Mucosa of descending colon (tissue), 3 donors: Measurements from ENCODE around the gene SCN2A. TPM values are rescaled to one million over a fixed set of nuclear protein-coding genes. Genes with fewer than 3 reads are reported as not detected.

ENCODE experiments used
- ATAC-seq: fragments of 200-7000 bp; cut with Tn5 transposase; one replicate; pipeline ENCODE4 v1.9.1; 2020; ENCODE audit warnings: mild to moderate bottlenecking, moderate library complexity
- DNase-seq, 3 donors: peaks; one replicate each; pipeline ENCODE4 v3.0.0-alpha.2; 2020
- H3K36me3 ChIP-seq: fragments of 200-600 bp; one replicate; pipeline ENCODE4 v1.8.0; 2021; ENCODE audit warnings: low read depth, mild to moderate bottlenecking
- H3K4me1 ChIP-seq: fragments of 200-600 bp; one replicate; pipeline ENCODE4 v1.8.0; 2021; ENCODE audit warnings: low read depth, mild to moderate bottlenecking
- H3K4me3 ChIP-seq: fragments of 200-600 bp; one replicate; pipeline ENCODE4 v1.8.0; 2021; ENCODE audit warnings: mild to moderate bottlenecking
- H3K9me3 ChIP-seq: fragments of 200-600 bp; one replicate; pipeline ENCODE4 v1.8.0; 2021; ENCODE audit warnings: mild to moderate bottlenecking
- CTCF ChIP-seq: fragments of 200-600 bp; IDR thresholded peaks from one replicate; pipeline ENCODE4 v1.8.0; 2022; ENCODE audit warnings: antibody characterized with exemption, mild to moderate bottlenecking
- intact Hi-C, 2 donors: fragments of 100-400 bp; cut with DNase I in 1 of 2; cut with micrococcal nuclease in 1 of 2; formaldehyde crosslinking; loops; one replicate each; pipeline versions ENCODE4 v1.11.0 to v1.11.1; 2022; cut with DNase I, micrococcal nuclease
- total RNA-seq, 3 donors: library from RNA; stranded (reverse); fragmentation: NEBNext Ultra II Directional in 2 of 3; extraction: Animal tissue kit (Norgen Biotek cat#: 25700) in 2 of 3; gene quantifications; one replicate each; pipeline versions ENCODE4 v1.2.1 to v1.2.4, GENCODE V29; 2021 to 2023
- donor health status: DM: no; HTN: no; CAD: no; lungs with moderate emphysema.
- donor health status: DM: no; HTN: no; CAD: no.
- donor health status: DM: no; HTN: yes; CAD: no.

The SCN2A gene
- total RNA-seq, 3 donors from 2014 or later, result 0.23 to 1.3 TPM; not detected in 1

DNA sequence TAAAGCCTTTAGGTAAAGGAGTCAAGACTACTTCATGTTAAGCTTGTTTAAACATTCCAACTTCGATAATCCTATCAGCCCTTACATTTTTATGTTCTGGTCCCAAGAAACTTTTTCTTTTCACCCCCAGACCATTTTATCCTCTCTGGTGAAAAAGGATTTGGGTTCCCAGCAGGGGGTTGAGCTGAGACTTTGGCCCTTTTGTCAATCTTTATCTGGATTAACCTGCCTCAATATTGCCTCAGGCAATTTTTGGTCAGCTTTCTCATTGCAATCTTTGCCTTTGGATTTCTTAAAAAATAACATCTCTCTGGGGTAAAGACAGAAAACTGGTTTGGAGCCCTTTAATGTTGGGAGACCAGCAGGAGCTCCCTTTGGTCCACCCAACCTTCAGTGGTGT, 196.4 kb downstream of the SCN2A start:
- Histone ChIP-seq H3K4me3 (no peak overlapping the region), H3K4me1 (no peaks in the 10 kb centered on the region), H3K9me3 (no peaks in the 10 kb centered on the region), H3K36me3 (no peaks in the 10 kb centered on the region)
- intact Hi-C loops, result no loop called here
- ATAC-seq (no peak), DNase-seq (no peak)
- no peak for TF ChIP-seq CTCF

DNA sequence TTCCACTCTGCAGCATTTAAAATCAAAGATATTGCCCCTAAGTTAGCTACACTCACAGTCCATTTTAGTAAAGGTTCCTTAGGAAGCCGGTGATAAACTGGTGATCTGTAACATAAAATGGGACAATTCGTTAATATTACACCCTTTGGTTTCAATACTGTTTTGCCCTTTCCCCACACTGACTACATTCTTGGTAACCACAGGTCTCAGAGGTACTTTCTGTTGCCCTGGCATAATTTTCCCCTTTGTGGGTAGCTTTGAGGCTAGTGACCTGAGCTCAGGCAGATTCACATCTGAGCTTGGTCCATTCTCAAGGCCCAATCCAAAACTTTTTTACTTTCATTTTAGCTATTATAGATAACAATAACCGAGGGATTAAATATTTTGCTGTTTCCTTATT, 197.3 kb downstream of the SCN2A start:
- Histone ChIP-seq H3K4me3 (no peak overlapping the region), H3K36me3 (no peaks in the 10 kb centered on the region), H3K9me3 (no peaks in the 10 kb centered on the region), H3K4me1 (no peaks in the 10 kb centered on the region)
- DNase-seq, result no peak
- intact Hi-C loops, result no loop called here
- no peak for TF ChIP-seq CTCF
- no peak for ATAC-seq

- no peak for DNase-seq
- H3K4me3 ChIP-seq, result no peak overlapping the region
- ATAC-seq, result no peak
- intact Hi-C loops, result no loop called here
- no peak for TF ChIP-seq CTCF
- H3K9me3 ChIP-seq, result no peaks in the 10 kb centered on the region
- no peaks in the 10 kb centered on the region for H3K36me3 ChIP-seq
- H3K4me1 ChIP-seq, result no peaks in the 10 kb centered on the region
These were observed 201.2 kb downstream of the SCN2A start for GRCh38 chr2:165440367-165440766.

Other genes with a start within 250 kb of the SCN2A start
- gene SCN3A, start 35.4 kb upstream of the SCN2A start, total RNA-seq, result 1 to 10 TPM; 1.1 to 2.6 (median 2.1) TPM
- gene CSRNP3, start 230.3 kb downstream of the SCN2A start, total RNA-seq, result 1 to 10 TPM; 2.0 to 5.2 (median 4.6) TPM